Activated CD4-positive, alpha-beta T cell treated with anti-CD3 and anti-CD28 coated beads for 36 hours (primary cell): ENCODE results near the gene JAML. TPM values are rescaled to one million over a fixed set of nuclear protein-coding genes. Genes with fewer than 3 reads are reported as not detected.

ENCODE experiments used
- ATAC-seq: fragments of 200-7000 bp; cut with Tn5 transposase; one replicate; pipeline ENCODE4 v1.10.0; 2021; ENCODE audit warnings: mild to moderate bottlenecking, moderate library complexity
- CTCF ChIA-PET: fragments of 350-600 bp; sonication (Branson Sonifier 250); formaldehyde crosslinking; loops from one replicate; lab custom pipeline; 2021; ENCODE audit warnings: antibody characterized with exemption; lab: Charles Lee
- POLR2A ChIA-PET: fragments of 350-600 bp; sonication (Branson Sonifier 250); formaldehyde crosslinking; loops from one replicate; lab custom pipeline; 2021; ENCODE audit warnings: antibody characterized with exemption, inconsistent platforms; lab: Charles Lee
- DNase-seq: peaks from one replicate; pipeline ENCODE4 v3.0.0-alpha.2; 2020
- H3K27ac Mint-ChIP-seq: one replicate; pipeline ENCODE4 v1.8.0; 2021; ENCODE audit warnings: mixed read lengths
- H3K27me3 Mint-ChIP-seq: one replicate; pipeline ENCODE4 v1.8.0; 2021; ENCODE audit warnings: mixed read lengths
- H3K36me3 Mint-ChIP-seq: one replicate; pipeline ENCODE4 v1.8.0; 2021; ENCODE audit warnings: low read depth, mixed read lengths
- H3K4me1 Mint-ChIP-seq: one replicate; pipeline ENCODE4 v1.8.0; 2021; ENCODE audit warnings: mixed read lengths
- H3K4me3 Mint-ChIP-seq: one replicate; pipeline ENCODE4 v1.8.0; 2021; ENCODE audit warnings: mild to moderate bottlenecking, moderate library complexity, mixed read lengths
- H3K9me3 Mint-ChIP-seq: one replicate; pipeline ENCODE4 v1.8.0; 2021; ENCODE audit warnings: low read depth, mixed read lengths
- intact Hi-C, 2 experiments: fragments of 100-400 bp; cut with DNase I in 1 of 2; cut with micrococcal nuclease in 1 of 2; formaldehyde crosslinking; loops; one replicate each; pipeline versions ENCODE4 v1.14.2 to v1.15.1; 2022 to 2024; cut with DNase I, micrococcal nuclease
- total RNA-seq, 2 experiments: library from RNA; stranded (reverse); gene quantifications; one replicate each; pipeline ENCODE4 v1.2.3, GENCODE V29; 2021

The JAML gene
- total RNA-seq, 2 experiments from 2014 or later: 168 to 193 TPM

DNA sequence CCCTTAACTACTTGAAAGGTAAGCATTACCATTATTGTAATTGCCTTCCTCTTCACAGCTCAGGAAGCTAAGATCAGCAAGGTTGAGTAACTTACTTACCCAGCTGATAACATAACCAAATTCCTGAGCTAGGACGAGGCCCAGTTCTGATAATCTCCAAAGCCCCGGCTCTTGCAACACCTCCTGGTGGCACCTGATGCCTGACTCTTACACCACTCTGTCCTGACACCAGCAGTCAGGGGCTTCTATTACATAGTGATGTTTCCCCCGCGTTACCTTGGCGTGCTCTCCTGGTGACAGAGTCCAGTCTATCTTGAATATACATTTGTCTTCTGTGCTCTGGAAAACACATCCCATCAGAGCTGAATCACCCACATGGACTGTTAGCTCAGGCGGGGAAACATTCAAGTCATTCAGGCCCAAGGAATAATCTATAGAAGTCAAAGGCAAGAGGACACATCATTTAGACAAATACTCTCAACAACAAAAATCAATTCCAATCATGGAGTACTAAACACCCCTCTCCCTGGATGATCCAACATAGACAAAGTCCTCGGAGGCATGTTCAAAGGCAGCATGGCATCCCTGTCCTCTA, 12.6 kb downstream of the JAML start:
- ChIA-PET CTCF (interaction anchor here (0.8 to 2.7 kb wide), 6 partner anchors 10 to 99 kb away, joined by 3 to 23 read pairs (median 4); partner anchors contain the start of gene JAML), POLR2A (no interaction called here)
- ATAC-seq (no peak), DNase-seq (no peak)
- H3K36me3 Mint-ChIP-seq: peaks cover 73% of the 10 kb centered on the region
- intact Hi-C loops: no loop called here
- no peaks in the 10 kb centered on the region for H3K9me3 Mint-ChIP-seq
- H3K27me3 Mint-ChIP-seq: no peaks in the 10 kb centered on the region
- H3K27ac Mint-ChIP-seq: peak overlapping the region; percentile 100
- no peak overlapping the region for H3K4me3 Mint-ChIP-seq
- H3K4me1 Mint-ChIP-seq: peaks cover 91% of the 10 kb centered on the region

DNA sequence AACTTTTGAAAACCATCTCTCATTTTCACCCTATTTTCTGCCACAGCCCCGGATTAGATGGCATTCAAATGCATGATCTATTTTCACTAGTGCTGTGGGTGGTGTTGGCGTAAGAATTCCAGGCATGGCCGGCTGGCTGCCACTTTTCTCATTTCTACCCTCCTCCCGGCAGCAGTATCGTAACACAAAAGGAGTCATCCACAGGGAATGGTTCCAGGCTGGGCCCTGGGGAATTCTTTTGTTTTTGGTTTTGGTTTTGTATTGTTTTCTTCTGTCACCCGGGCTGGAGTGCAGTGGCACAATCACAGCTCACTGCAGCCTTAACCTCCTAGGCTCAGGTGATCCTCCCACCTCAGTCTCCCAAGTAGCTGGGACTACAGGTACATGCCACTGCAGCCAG, 13.8 kb downstream of the JAML start:
- Mint-ChIP-seq H3K36me3 (peaks cover 75% of the 10 kb centered on the region), H3K27ac (peak overlapping the region; percentile 59), H3K9me3 (no peaks in the 10 kb centered on the region), H3K27me3 (no peaks in the 10 kb centered on the region), H3K4me3 (no peak overlapping the region), H3K4me1 (peaks cover 79% of the 10 kb centered on the region)
- intact Hi-C loops: no loop called here
- DNase-seq: no peak
- ChIA-PET POLR2A (no interaction called here), CTCF (interaction anchor here (1.0 to 2.7 kb wide), 4 partner anchors 13 to 100 kb away, joined by 3 to 23 read pairs (median 4); no protein-coding TSS in a partner anchor)
- no peak for ATAC-seq

DNA sequence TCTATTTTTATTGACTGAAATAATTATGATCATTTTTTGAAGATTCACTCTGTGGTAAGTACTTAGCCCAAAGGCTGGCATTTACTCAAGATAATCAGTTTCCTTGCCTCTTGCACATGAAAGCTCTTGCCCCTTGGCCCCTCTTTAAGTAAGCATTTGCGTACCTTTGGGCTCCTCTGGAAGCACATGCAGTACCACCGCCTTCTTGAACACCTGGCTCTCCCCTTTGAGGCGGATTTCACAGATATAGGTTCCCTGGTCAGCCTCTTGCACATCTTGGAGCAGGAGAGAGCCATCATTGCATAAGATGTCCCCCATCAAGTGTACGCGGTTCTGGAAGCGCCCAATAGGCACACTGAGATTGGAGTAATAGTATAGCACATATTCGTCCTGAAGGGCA, 14.5 kb downstream of the JAML start:
- H3K4me3 Mint-ChIP-seq: no peak overlapping the region
- intact Hi-C loops: no loop called here
- ChIA-PET POLR2A (no interaction called here), CTCF (interaction anchor here (0.6 to 2.7 kb wide), 3 partner anchors 10 to 85 kb away, joined by 3 to 23 read pairs (median 4); no protein-coding TSS in a partner anchor)
- H3K27ac Mint-ChIP-seq: peak overlapping the region; percentile 59
- peaks cover 73% of the 10 kb centered on the region for H3K4me1 Mint-ChIP-seq
- no peaks in the 10 kb centered on the region for H3K27me3 Mint-ChIP-seq
- H3K36me3 Mint-ChIP-seq: peaks cover 71% of the 10 kb centered on the region
- H3K9me3 Mint-ChIP-seq: no peaks in the 10 kb centered on the region
- DNase-seq (no peak), ATAC-seq (no peak)

DNA sequence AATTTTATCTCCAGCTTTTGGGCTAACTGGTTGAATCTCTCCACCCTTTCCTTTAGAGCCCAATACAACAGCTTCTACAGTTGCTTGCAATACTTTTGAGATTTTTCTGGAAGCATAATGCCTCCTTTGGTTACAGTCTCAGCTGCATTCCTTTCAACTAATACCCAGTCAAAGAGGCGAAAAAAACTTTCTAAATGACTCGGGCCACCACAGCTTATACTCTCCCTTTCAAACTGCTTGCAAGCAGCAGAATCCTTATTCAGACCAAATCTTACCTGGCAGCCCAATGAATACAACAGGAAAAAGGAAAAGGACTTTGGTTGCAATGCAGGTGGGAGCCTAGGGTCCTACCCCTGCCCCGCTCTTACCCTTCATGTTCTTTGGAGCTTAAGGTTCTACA, 15.8 kb downstream of the JAML start:
- H3K27ac Mint-ChIP-seq: peak overlapping the region; percentile 85
- peaks cover 62% of the 10 kb centered on the region for H3K36me3 Mint-ChIP-seq
- ATAC-seq (peak; percentile 43), DNase-seq (no peak)
- H3K27me3 Mint-ChIP-seq: no peaks in the 10 kb centered on the region
- H3K4me1 Mint-ChIP-seq: peaks cover 60% of the 10 kb centered on the region
- ChIA-PET CTCF (interaction anchor here (0.6 to 2.6 kb wide), 5 partner anchors 10 to 87 kb away, joined by 3 to 22 read pairs (median 4); partner anchors contain the start of gene JAML), POLR2A (interaction anchor here (0.8 to 1.3 kb wide), 3 partner anchors 10 to 24 kb away, joined by 3 to 7 read pairs (median 5); no protein-coding TSS in a partner anchor)
- H3K4me3 Mint-ChIP-seq: no peak overlapping the region
- H3K9me3 Mint-ChIP-seq: no peaks in the 10 kb centered on the region
- intact Hi-C loops: loop anchor here in 1 of 2 experiments (1.0 kb wide), 1 partner anchor 47 kb away; no protein-coding TSS in a partner anchor

DNA sequence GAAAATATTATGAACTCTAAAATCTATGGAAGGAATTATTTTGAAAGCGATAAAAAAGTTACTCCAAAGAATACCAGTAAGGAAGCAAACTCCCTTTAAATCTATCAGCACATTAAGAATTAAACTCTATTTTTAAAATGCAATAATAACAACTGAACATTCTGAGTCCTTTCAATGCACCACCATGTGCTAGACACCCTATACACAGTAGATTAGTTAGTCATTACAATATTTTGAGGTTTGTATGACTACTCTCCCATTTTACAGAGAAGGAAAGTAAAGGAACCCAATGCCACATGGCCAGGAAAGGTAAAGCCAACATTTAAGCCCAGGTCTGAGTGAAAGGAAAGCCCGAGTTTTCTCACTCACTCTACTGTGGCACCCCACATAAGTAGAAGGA, 17.7 kb downstream of the JAML start:
- H3K4me1 Mint-ChIP-seq: peaks cover 40% of the 10 kb centered on the region
- H3K36me3 Mint-ChIP-seq: peaks cover 42% of the 10 kb centered on the region
- DNase-seq (no peak), ATAC-seq (peak; percentile 46)
- H3K9me3 Mint-ChIP-seq: no peaks in the 10 kb centered on the region
- intact Hi-C loops: loop anchor here in 1 of 2 experiments (2.0 kb wide), 1 partner anchor 18 kb away; the partner anchor contains the start of gene JAML
- ChIA-PET CTCF (interaction anchor here (0.7 to 2.6 kb wide), 2 partner anchors 8 to 17 kb away, joined by 4 to 22 read pairs; partner anchors contain the start of gene JAML), POLR2A (no interaction called here)
- peak overlapping the region; percentile 48 for H3K4me3 Mint-ChIP-seq
- no peaks in the 10 kb centered on the region for H3K27me3 Mint-ChIP-seq
- peak overlapping the region; percentile 93 for H3K27ac Mint-ChIP-seq

DNA sequence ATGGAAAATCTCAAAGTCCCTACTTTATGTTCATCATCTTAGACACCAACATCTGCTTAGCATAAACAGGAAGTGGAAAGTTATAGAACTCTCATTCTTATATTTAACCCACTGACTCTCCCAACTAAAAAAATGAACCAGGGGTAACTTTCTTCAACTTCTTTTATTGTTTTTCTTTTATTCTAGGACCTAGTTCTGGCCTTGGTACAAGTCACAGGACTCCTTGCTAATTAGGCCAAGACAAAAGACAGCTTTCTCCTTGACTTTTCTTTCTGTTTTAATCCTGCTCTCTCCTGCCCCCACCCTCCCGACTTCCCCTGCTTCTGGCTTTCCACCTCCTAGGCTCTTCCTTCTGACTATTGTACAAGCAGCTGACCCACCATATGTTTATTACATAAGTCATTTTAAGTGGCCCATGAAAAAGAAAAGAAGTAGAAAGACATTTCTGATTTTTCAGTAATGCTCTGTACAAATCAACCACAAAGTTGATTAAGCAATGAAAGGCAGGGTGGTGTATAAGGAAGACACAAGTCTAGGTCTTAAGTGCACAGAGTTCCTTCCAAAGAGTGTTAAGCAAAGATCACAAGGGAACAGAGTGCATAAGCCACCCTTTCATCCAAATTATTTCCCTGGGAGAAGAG, 18.3 kb downstream of the JAML start:
- ATAC-seq: no peak
- Mint-ChIP-seq H3K27ac (peak overlapping the region; percentile 93), H3K4me1 (peaks cover 35% of the 10 kb centered on the region), H3K4me3 (peak overlapping the region; percentile 48), H3K36me3 (peaks cover 36% of the 10 kb centered on the region), H3K27me3 (no peaks in the 10 kb centered on the region), H3K9me3 (no peaks in the 10 kb centered on the region)
- intact Hi-C loops: loop anchor here (1.0 to 2.0 kb wide), 2 partner anchors 11 to 18 kb away; partner anchors contain the start of gene JAML (in 1 of the 2)
- DNase-seq: no peak
- ChIA-PET POLR2A (no interaction called here), CTCF (no interaction called here)

DNA sequence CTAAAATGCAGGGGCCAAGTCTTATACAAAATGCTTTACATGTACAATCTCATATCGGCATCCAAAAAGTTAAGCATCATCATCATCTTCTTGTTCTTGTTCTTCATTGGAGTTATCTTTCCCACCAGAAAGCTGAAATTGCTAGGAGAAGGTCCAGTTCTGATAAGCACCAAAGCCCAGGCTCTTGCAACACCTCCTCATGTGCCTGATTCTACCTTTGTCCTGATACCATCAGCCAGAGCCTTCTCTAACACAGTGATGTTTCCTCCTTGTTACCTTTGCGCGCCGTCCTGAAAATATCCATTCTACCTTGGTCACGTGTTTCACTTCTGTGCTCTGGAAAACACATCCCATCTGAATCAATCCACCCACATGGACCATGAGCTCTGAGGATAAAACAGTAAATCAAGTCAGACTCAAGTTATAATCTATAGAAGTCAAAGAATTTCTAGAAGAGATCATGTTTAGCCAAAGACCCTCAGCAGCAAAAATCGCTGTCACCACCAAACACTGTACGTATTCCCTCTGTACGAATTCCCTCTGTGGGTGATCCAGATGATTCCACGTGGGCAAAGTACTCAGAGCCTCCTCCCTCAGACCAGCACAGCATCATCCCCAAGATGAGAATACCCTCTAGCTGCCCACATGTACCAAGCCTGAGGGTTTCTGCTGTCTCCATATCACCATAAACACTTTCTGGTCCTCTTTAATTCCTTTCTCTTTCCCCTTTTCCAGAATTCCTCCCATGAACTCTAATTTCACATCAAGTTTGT, 19.0 kb downstream of the JAML start:
- no peak for DNase-seq
- Mint-ChIP-seq H3K4me1 (peaks cover 29% of the 10 kb centered on the region), H3K36me3 (peaks cover 30% of the 10 kb centered on the region), H3K9me3 (no peaks in the 10 kb centered on the region), H3K4me3 (peak overlapping the region; percentile 48), H3K27me3 (no peaks in the 10 kb centered on the region), H3K27ac (peak overlapping the region; percentile 93)
- ChIA-PET POLR2A (interaction anchor here (1.3 kb wide), 1 partner anchor 19 kb away, joined by 4 read pairs; the partner anchor contains the start of gene JAML), CTCF (interaction anchor here (1.3 to 2.5 kb wide), 2 partner anchors 8 to 10 kb away, joined by 5 to 9 read pairs; no protein-coding TSS in a partner anchor)
- intact Hi-C loops: loop anchor here (1.0 to 2.0 kb wide), 2 partner anchors 12 to 19 kb away; partner anchors contain the start of gene JAML (in 1 of the 2)
- ATAC-seq: no peak

DNA sequence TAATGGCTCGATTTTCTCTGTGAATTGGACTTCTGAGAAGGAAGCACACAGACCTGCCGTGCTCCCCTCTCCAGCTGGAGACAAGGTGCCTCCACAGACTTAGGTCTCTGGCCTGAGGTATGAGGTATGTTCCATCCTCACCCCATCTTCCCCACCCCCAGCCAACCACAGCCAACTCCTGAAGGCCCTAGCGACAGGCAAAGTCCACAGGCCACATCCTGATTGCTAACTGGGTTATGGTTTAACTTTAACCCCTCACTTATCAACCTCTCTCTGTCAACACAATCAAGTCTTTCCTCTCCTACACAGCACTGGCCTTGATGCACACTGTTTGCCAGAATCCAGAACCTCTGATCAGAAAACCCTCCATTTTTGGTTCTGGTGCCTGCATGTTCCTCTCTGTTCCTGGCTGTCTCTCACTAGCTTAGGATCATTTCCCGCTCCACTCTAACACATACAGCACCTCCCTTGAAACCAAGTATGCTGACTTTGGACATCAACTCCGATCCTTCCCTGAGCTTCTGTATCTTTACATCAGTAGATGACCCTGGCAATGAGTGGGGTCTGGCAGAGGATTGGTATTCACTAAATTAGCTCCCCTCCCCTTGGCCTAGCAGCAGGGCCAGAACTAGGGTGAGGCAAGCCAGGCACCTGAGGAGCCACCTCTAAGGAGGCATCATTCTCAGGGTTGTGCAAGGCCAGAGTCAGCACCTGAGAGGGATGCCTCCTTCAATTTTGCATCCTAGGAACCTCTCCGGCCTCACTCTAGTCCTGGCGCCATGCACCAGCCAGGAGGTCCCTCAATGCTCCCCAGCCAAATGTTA, 22.0 kb downstream of the JAML start:
- intact Hi-C loops: loop anchor here (5.0 kb wide), 2 partner anchors 194 to 369 kb away; partner anchors contain the start of gene ARCN1 (in 1 of the 2)
- CTCF ChIA-PET: interaction anchor here (1.0 to 1.8 kb wide), 10 partner anchors 9 to 89 kb away, joined by 3 to 16 read pairs (median 4); partner anchors contain the start of genes JAML and MPZL3
- DNase-seq (peak; percentile 77), ATAC-seq (peak; percentile 23)
- Mint-ChIP-seq H3K36me3 (peaks cover 22% of the 10 kb centered on the region), H3K4me1 (peaks cover 18% of the 10 kb centered on the region), H3K4me3 (no peak overlapping the region), H3K27me3 (no peaks in the 10 kb centered on the region), H3K9me3 (no peaks in the 10 kb centered on the region), H3K27ac (no peak overlapping the region)
- POLR2A ChIA-PET: interaction anchor here (0.6 to 1.7 kb wide), 6 partner anchors 12 to 21 kb away, joined by 4 to 14 read pairs (median 6); partner anchors contain the start of gene JAML

DNA sequence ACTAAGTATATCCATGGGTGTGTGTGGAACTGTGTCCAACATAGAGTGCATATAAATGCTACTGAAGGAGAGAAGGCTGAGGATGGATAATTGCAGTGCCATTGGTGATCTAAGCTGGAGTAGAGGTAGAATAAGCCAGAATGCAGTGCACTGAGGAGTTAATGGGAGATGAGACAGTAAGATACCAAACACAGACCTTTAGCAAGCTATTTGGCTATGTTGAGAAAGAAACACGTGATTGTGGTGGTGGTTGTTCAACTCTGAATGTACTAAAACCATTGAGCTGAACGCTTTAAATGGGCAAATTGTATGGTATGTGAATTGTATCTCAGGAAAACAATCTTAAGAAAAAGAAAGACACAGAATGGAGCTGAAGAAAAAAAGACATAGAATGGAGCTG, 22.8 kb downstream of the JAML start:
- ATAC-seq: no peak
- CTCF ChIA-PET: interaction anchor here (1.0 to 1.8 kb wide), 9 partner anchors 10 to 63 kb away, joined by 3 to 16 read pairs (median 5); partner anchors contain the start of genes JAML and MPZL3

More for the DNA sequence above, 22.8 kb downstream of the JAML start:
- peaks cover 14% of the 10 kb centered on the region for H3K4me1 Mint-ChIP-seq
- no peak for DNase-seq
- H3K36me3 Mint-ChIP-seq: peaks cover 23% of the 10 kb centered on the region
- POLR2A ChIA-PET: interaction anchor here (0.7 to 1.7 kb wide), 4 partner anchors 13 to 22 kb away, joined by 4 to 14 read pairs (median 6); partner anchors contain the start of gene JAML
- no peak overlapping the region for H3K27ac Mint-ChIP-seq
- no peaks in the 10 kb centered on the region for H3K27me3 Mint-ChIP-seq
- H3K9me3 Mint-ChIP-seq: no peaks in the 10 kb centered on the region
- H3K4me3 Mint-ChIP-seq: no peak overlapping the region
- intact Hi-C loops: loop anchor here (1.0 to 5.0 kb wide), 8 partner anchors 15 to 370 kb away; partner anchors contain the start of genes ARCN1 (in 1 of the 2), CD3D (in 1 of the 2), CD3G (in 1 of the 2) and JAML (in 1 of the 2)
